ENCODE data around the gene PTPRU. TPM values are rescaled to one million over a fixed set of nuclear protein-coding genes. Genes with fewer than 3 reads are reported as not detected.

PTPRU gene
- total RNA-seq, 4 donors from 2014 or later, result 5.6 to 9.7 (median 7.4) TPM

DNA sequence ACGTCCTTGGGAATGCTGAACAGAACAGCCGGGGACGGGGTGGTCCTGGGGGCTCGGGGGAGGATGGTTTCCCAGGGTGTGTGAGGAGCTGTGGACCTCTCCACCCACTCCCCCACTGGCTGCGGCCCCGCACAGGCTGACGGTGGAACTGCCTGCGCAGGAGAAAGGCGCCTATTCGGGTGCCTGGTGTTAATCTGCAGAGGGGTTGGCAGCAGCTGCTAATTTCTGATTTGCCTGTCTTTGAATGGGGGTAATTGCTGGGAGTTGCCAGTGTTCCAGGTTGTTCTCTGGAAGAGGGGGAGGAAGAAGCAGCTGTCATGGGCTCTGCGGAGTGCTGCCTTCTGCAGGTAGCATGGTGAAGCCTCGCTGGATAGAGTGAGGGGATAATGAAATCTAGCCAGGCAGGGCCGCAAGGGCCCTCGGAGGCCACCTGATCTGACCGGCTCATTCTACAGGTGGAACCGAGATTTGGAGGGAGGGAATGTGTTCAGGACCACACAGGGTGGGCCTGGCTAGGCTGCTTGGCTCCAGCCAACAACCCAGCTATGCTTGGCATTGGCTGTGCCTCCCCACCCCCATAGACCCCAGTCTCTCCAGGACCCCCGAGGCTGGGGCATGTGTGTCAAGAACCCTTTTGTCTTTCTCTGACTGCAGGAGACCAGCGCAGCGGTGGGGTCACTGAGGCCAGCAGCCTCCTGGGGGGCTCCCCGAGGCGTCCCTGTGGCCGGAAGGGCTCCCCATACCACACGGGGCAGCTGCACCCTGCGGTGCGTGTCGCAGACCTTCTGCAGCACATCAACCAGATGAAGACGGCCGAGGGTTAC lies 67.1 kb downstream of the PTPRU start:
- H3K27me3 ChIP-seq, result no peaks in the 10 kb centered on the region
- WGBS, 2 donors (ENCODE audit: low coverage in 1 of 2), result 79% methylated on average over 25 of the region's 28 CpGs; no CpG with 5 or more reads in 1 of the 2 donors
- no peak overlapping the region for H3K27ac ChIP-seq
- no peaks in the 10 kb centered on the region for H3K4me1 ChIP-seq
- in situ Hi-C loops (cut with MboI; ENCODE audit: low pct_ligation_motif_present in 1 of 4, low pct_unique_long_range_greater_than_20kb in 1 of 4, low sequenced_read_pairs in 3 of 4), result no loop called here
- no peak overlapping the region for H3K4me3 ChIP-seq
- intact Hi-C loops (cut with DNase I; ENCODE audit: low total_unique reads), result no loop called here
- TF ChIP-seq EP300 (IDR thresholded peaks at IDR 0.05; ENCODE audit: low read depth) (no peak), POLR2A (IDR thresholded peaks at IDR 0.05) (no peak), POLR2AphosphoS5 (IDR thresholded peaks at IDR 0.05) (no peak)
- TF ChIP-seq, protein P1, sequence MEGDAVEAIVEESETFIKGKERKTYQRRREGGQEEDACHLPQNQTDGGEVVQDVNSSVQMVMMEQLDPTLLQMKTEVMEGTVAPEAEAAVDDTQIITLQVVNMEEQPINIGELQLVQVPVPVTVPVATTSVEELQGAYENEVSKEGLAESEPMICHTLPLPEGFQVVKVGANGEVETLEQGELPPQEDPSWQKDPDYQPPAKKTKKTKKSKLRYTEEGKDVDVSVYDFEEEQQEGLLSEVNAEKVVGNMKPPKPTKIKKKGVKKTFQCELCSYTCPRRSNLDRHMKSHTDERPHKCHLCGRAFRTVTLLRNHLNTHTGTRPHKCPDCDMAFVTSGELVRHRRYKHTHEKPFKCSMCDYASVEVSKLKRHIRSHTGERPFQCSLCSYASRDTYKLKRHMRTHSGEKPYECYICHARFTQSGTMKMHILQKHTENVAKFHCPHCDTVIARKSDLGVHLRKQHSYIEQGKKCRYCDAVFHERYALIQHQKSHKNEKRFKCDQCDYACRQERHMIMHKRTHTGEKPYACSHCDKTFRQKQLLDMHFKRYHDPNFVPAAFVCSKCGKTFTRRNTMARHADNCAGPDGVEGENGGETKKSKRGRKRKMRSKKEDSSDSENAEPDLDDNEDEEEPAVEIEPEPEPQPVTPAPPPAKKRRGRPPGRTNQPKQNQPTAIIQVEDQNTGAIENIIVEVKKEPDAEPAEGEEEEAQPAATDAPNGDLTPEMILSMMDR (IDR thresholded peaks at IDR 0.05), result no peak
- H3K9me3 ChIP-seq, result no peaks in the 10 kb centered on the region
- DNase-seq, result no peak
- H3K36me3 ChIP-seq, result no peaks in the 10 kb centered on the region

DNA sequence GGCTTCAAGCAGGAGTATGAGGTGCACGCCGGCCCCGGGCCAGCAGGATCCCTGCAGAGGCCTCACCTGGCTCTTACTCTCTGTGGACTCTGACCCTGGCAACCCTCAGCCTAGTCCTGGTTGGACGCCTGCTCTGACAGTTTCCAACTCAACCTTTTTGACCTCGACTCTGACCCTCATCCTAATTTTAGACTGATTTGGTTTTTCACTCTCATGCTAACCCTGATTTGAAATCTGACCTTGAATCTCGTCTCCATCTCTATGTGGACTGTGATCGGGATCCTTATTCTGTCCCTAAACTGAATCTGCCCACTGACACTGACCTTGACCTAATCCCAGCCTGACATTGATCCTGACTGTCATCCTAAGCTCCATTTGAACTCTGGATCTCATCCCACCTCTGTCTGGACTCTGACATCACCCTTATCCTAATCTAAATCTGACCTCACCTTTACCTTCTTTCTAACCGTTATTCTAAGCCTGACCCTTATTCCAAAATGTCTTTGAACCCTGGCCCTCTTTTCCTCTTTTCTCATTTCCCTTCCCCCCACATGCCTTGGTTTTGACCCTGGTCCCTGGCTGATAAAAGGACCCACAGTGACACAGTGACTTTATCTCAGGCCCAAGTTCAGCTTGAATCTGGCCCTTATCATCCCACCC lies 67.8 kb downstream of the PTPRU start:
- Histone ChIP-seq H3K36me3 (no peaks in the 10 kb centered on the region), H3K4me1 (no peaks in the 10 kb centered on the region), H3K27ac (no peak overlapping the region), H3K9me3 (no peaks in the 10 kb centered on the region), H3K27me3 (no peaks in the 10 kb centered on the region), H3K4me3 (no peak overlapping the region)
- in situ Hi-C loops (cut with MboI; ENCODE audit: low pct_ligation_motif_present in 1 of 4, low pct_unique_long_range_greater_than_20kb in 1 of 4, low sequenced_read_pairs in 3 of 4), result no loop called here
- TF ChIP-seq, protein P1 (IDR thresholded peaks at IDR 0.05), result no peak
- TF ChIP-seq EP300 (IDR thresholded peaks at IDR 0.05; ENCODE audit: low read depth), result no peak
- no peak for TF ChIP-seq POLR2AphosphoS5 (IDR thresholded peaks at IDR 0.05)
- no peak for TF ChIP-seq POLR2A (IDR thresholded peaks at IDR 0.05)
- no peak for DNase-seq
- intact Hi-C loops (cut with DNase I; ENCODE audit: low total_unique reads), result no loop called here
- 10 to 55% methylated on average over 2 to 8 of the region's 8 CpGs for WGBS, 2 donors (ENCODE audit: low coverage in 1 of 2)

DNA sequence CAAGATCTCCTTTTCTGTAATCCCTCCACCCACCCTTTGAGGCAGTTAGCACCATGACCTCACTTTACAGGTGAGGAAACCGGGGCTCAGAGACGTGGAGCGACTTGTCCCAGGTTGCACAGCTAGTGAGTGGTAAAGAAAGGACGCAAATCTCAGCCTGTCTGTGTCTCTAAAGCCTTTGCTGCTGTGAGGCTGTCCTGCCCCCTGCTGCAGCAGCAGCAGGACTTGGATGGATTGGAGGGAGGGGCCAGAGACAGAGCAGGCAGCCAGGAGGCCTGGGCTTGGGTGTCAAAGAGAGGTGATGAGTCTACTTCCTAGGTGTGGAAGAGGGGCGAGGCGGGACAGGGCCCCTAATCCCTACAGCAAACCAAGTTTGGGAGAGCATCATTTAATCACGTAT lies 69.6 kb downstream of the PTPRU start:
- no peak for DNase-seq
- Histone ChIP-seq H3K27ac (no peak overlapping the region), H3K4me1 (no peaks in the 10 kb centered on the region), H3K36me3 (no peaks in the 10 kb centered on the region), H3K27me3 (no peaks in the 10 kb centered on the region), H3K9me3 (no peaks in the 10 kb centered on the region), H3K4me3 (no peak overlapping the region)
- 91% methylated on average over 7 of the region's 7 CpGs; no CpG with 5 or more reads in 1 of the 2 donors for WGBS, 2 donors (ENCODE audit: low coverage in 1 of 2)
- intact Hi-C loops (cut with DNase I; ENCODE audit: low total_unique reads) (no loop called here), in situ Hi-C loops (cut with MboI; ENCODE audit: low pct_ligation_motif_present in 1 of 4, low pct_unique_long_range_greater_than_20kb in 1 of 4, low sequenced_read_pairs in 3 of 4) (no loop called here)
- no peak for TF ChIP-seq EP300 (IDR thresholded peaks at IDR 0.05; ENCODE audit: low read depth)
- no peak for TF ChIP-seq POLR2AphosphoS5 (IDR thresholded peaks at IDR 0.05)
- no peak for TF ChIP-seq POLR2A (IDR thresholded peaks at IDR 0.05)
- TF ChIP-seq, protein P1 (IDR thresholded peaks at IDR 0.05), result no peak

DNA sequence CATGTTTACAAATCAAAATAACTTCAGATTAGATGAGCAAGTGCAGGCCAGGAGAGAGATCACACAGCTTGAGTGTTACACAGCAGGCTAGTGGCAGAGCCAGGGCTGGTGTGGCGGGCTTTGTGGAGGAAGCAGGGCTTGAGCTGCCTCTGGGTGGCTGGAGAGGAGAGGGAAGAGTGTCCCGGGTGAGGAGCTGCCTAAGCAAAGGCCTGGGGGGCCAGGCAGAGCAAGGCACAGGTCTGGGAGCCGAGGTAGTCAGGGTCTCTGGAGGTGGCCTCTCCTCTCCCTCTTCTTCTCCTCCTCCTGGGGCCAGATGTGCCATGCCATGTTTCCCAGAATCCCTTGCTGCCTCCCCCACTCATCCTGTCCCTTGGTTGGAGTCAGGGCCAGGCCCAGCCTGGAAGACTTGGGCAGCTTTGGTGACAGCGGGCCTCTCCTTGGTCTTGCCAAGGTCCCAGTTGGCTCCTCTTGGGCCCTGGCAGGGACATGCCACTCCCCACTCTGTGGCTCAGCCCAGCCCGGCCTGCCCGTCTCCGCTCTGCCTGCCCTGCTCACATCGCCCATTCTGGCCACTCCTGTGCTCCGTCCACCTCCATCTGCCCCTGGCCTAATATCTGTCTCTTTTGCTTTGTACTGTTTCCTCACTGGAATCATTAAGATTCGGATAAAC lies 70.3 kb downstream of the PTPRU start:
- 83 to 85% methylated on average over 3 to 10 of the region's 10 CpGs for WGBS, 2 donors (ENCODE audit: low coverage in 1 of 2)
- H3K9me3 ChIP-seq, result no peaks in the 10 kb centered on the region
- no peak for DNase-seq
- H3K27ac ChIP-seq, result no peak overlapping the region
- no peak overlapping the region for H3K4me3 ChIP-seq
- in situ Hi-C loops (cut with MboI; ENCODE audit: low pct_ligation_motif_present in 1 of 4, low pct_unique_long_range_greater_than_20kb in 1 of 4, low sequenced_read_pairs in 3 of 4) (no loop called here), intact Hi-C loops (cut with DNase I; ENCODE audit: low total_unique reads) (no loop called here)
- H3K36me3 ChIP-seq, result no peaks in the 10 kb centered on the region
- TF ChIP-seq, protein P1 (IDR thresholded peaks at IDR 0.05), result no peak
- TF ChIP-seq EP300 (IDR thresholded peaks at IDR 0.05; ENCODE audit: low read depth) (no peak), POLR2A (IDR thresholded peaks at IDR 0.05) (no peak), POLR2AphosphoS5 (IDR thresholded peaks at IDR 0.05) (no peak)
- H3K4me1 ChIP-seq, result no peaks in the 10 kb centered on the region
- no peaks in the 10 kb centered on the region for H3K27me3 ChIP-seq

Data from transverse colon (tissue), 4 donors.